Measurements from ENCODE around the gene SLC1A2.

- TF ChIP-seq CTCF (IDR thresholded peaks at IDR 0.05; ENCODE audit: low read depth, low read length), result no peak
- TF ChIP-seq MYC (IDR thresholded peaks at IDR 0.05; ENCODE audit: low read depth, low read length), result no peak
Measured at GRCh38 chr11:35393098-35393497, 26.3 kb downstream of the SLC1A2 start.
